Measurements from ENCODE around the gene EFCAB6. TPM values are rescaled to one million over a fixed set of nuclear protein-coding genes. Genes with fewer than 3 reads are reported as not detected.

Gene EFCAB6
- total and polyA plus RNA-seq, 9 of the 15 experiments (the other 6 are each of a cell fraction or from before 2014, with no cell fraction given) = 0.06 TPM; not detected in 8

DNA sequence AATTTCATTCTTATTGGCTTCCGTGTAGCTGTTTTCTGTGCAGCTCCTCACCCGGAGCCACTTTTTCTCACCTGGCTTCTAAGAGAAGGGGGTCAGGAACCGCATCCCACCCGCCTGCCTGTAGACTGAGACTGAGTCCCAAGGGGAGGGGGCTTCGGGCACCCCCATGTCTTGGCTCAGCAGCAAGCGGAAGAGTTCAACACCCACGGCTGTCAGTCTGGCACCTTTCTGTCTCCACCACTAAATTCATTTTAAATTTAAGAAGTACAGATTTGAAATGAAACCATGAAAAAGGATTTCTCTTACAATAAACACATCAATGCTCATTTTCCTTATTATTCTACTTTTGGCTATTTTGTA lies 66.7 kb downstream of the EFCAB6 start:
- ChIA-PET POLR2A (interaction anchor here (0.7 to 1.1 kb wide), 2 partner anchors 10 to 14 kb away, joined by 3 to 7 read pairs; no protein-coding TSS in a partner anchor), CTCF (ENCODE audit: low intra/inter-chr PET ratio) (no interaction called here)
- H3K4me2 ChIP-seq (ENCODE audit: insufficient read depth, low read length) = no peak overlapping the region
- DNase-seq (ENCODE audit: extremely low read depth in 1 of 4, low spot score in 3 of 4) (no peak), FAIRE-seq (no peak), ATAC-seq (no peak)
- WGBS (ENCODE audit: insufficient coverage, low coverage, missing lambda C conversion rate) = 0% methylated on average over 5 of the region's 7 CpGs
- in situ Hi-C loops (cut with MboI) = no loop called here
- H3K4me3 ChIP-seq = no peak overlapping the region
- no peaks in the 10 kb centered on the region for H3K79me2 ChIP-seq (ENCODE audit: control insufficient read depth, insufficient read depth, low read length)
- H4K20me1 ChIP-seq (replicated peaks; ENCODE audit: control insufficient read depth, insufficient read depth, low read length) = no peaks in the 10 kb centered on the region
- intact Hi-C loops (cut with micrococcal nuclease) = no loop called here
- H3K27me3 ChIP-seq (ENCODE audit: control insufficient read depth in 2 of 2, insufficient read depth in 2 of 2, low read length in 2 of 2) = peaks cover 0 to 22% of the 10 kb centered on the region in 2 experiments; a peak in 3 of 5 replicates
- no peak overlapping the region for H3K9ac ChIP-seq (ENCODE audit: insufficient read depth in 1 of 2, low read depth in 2 of 2, low read length in 2 of 2)
- no peaks in the 10 kb centered on the region for H3K9me3 ChIP-seq (replicated peaks; ENCODE audit: control insufficient read depth, insufficient read depth, low read depth, low read length)
- no peaks in the 10 kb centered on the region for H3K9me1 ChIP-seq (ENCODE audit: control insufficient read depth, insufficient read depth, low read length)
- H3K4me1 ChIP-seq (replicated peaks in 1 of 2; ENCODE audit: control insufficient read depth in 2 of 2, insufficient read depth in 2 of 2, low read length in 2 of 2) = no peaks in the 10 kb centered on the region
- no peak overlapping the region for H2AFZ ChIP-seq (ENCODE audit: low read depth, low read length)
- H3K27ac ChIP-seq (ENCODE audit: extremely low read depth, low read depth, low read length) = no peak overlapping the region
- H3K36me3 ChIP-seq (ENCODE audit: control insufficient read depth, insufficient read depth, low read length) = no peaks in the 10 kb centered on the region
- BruUV-seq (replicated peaks) = no TSS peak
- no peak for TF ChIP-seq TEAD4 (IDR thresholded peaks at IDR 0.05; ENCODE audit: low read length)
- TF ChIP-seq TEAD4 (CRISPR knock-in tag; IDR thresholded peaks at IDR 0.05; ENCODE audit: borderline replicate concordance) = no peak
- TF ChIP-seq, protein P1, sequence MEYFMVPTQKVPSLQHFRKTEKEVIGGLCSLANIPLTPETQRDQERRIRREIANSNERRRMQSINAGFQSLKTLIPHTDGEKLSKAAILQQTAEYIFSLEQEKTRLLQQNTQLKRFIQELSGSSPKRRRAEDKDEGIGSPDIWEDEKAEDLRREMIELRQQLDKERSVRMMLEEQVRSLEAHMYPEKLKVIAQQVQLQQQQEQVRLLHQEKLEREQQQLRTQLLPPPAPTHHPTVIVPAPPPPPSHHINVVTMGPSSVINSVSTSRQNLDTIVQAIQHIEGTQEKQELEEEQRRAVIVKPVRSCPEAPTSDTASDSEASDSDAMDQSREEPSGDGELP (CRISPR knock-in tag; IDR thresholded peaks at IDR 0.05; ENCODE audit: borderline replicate concordance) = no peak
- TF ChIP-seq FOXJ2 (tag; IDR thresholded peaks at IDR 0.05) = no peak
- TF ChIP-seq, protein P2, sequence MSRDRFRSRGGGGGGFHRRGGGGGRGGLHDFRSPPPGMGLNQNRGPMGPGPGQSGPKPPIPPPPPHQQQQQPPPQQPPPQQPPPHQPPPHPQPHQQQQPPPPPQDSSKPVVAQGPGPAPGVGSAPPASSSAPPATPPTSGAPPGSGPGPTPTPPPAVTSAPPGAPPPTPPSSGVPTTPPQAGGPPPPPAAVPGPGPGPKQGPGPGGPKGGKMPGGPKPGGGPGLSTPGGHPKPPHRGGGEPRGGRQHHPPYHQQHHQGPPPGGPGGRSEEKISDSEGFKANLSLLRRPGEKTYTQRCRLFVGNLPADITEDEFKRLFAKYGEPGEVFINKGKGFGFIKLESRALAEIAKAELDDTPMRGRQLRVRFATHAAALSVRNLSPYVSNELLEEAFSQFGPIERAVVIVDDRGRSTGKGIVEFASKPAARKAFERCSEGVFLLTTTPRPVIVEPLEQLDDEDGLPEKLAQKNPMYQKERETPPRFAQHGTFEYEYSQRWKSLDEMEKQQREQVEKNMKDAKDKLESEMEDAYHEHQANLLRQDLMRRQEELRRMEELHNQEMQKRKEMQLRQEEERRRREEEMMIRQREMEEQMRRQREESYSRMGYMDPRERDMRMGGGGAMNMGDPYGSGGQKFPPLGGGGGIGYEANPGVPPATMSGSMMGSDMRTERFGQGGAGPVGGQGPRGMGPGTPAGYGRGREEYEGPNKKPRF (IDR thresholded peaks at IDR 0.05; ENCODE audit: low read depth, low read length) = no peak
- TF ChIP-seq, protein P3, sequence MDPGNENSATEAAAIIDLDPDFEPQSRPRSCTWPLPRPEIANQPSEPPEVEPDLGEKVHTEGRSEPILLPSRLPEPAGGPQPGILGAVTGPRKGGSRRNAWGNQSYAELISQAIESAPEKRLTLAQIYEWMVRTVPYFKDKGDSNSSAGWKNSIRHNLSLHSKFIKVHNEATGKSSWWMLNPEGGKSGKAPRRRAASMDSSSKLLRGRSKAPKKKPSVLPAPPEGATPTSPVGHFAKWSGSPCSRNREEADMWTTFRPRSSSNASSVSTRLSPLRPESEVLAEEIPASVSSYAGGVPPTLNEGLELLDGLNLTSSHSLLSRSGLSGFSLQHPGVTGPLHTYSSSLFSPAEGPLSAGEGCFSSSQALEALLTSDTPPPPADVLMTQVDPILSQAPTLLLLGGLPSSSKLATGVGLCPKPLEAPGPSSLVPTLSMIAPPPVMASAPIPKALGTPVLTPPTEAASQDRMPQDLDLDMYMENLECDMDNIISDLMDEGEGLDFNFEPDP (CRISPR knock-in tag; IDR thresholded peaks at IDR 0.05) = no peak
- TF ChIP-seq MCM3 (IDR thresholded peaks at IDR 0.05) = no peak
- TF ChIP-seq, protein P4, sequence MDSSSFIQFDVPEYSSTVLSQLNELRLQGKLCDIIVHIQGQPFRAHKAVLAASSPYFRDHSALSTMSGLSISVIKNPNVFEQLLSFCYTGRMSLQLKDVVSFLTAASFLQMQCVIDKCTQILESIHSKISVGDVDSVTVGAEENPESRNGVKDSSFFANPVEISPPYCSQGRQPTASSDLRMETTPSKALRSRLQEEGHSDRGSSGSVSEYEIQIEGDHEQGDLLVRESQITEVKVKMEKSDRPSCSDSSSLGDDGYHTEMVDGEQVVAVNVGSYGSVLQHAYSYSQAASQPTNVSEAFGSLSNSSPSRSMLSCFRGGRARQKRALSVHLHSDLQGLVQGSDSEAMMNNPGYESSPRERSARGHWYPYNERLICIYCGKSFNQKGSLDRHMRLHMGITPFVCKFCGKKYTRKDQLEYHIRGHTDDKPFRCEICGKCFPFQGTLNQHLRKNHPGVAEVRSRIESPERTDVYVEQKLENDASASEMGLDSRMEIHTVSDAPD (CRISPR knock-in tag; IDR thresholded peaks at IDR 0.05) = no peak
- no peak for TF ChIP-seq ZSCAN29 (IDR thresholded peaks at IDR 0.05)
- no peak for TF ChIP-seq ZEB2 (IDR thresholded peaks at IDR 0.05)
- TF ChIP-seq, protein P5, sequence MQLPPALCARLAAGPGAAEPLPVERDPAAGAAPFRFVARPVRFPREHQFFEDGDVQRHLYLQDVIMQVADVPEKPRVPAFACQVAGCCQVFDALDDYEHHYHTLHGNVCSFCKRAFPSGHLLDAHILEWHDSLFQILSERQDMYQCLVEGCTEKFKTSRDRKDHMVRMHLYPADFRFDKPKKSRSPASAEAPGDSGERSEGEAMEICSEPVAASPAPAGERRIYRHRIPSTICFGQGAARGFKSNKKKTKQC (CRISPR knock-in tag; IDR thresholded peaks at IDR 0.05) = no peak
- TF ChIP-seq, protein P6, sequence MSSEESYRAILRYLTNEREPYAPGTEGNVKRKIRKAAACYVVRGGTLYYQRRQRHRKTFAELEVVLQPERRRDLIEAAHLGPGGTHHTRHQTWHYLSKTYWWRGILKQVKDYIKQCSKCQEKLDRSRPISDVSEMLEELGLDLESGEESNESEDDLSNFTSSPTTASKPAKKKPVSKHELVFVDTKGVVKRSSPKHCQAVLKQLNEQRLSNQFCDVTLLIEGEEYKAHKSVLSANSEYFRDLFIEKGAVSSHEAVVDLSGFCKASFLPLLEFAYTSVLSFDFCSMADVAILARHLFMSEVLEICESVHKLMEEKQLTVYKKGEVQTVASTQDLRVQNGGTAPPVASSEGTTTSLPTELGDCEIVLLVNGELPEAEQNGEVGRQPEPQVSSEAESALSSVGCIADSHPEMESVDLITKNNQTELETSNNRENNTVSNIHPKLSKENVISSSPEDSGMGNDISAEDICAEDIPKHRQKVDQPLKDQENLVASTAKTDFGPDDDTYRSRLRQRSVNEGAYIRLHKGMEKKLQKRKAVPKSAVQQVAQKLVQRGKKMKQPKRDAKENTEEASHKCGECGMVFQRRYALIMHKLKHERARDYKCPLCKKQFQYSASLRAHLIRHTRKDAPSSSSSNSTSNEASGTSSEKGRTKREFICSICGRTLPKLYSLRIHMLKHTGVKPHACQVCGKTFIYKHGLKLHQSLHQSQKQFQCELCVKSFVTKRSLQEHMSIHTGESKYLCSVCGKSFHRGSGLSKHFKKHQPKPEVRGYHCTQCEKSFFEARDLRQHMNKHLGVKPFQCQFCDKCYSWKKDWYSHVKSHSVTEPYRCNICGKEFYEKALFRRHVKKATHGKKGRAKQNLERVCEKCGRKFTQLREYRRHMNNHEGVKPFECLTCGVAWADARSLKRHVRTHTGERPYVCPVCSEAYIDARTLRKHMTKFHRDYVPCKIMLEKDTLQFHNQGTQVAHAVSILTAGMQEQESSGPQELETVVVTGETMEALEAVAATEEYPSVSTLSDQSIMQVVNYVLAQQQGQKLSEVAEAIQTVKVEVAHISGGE (CRISPR knock-in tag; IDR thresholded peaks at IDR 0.05) = no peak
- TF ChIP-seq ZFP36 (IDR thresholded peaks at IDR 0.05; ENCODE audit: low read depth, low read length, partially characterized antibody) = no peak

All from K562 (cell line).